ENCODE results near the gene C12orf57. TPM values are rescaled to one million over a fixed set of nuclear protein-coding genes. Genes with fewer than 3 reads are reported as not detected.

The C12orf57 gene
- total and polyA plus RNA-seq, 2 of the 8 experiments (the other 6 are each of a cell fraction or from before 2014, with no cell fraction given), result 174 to 993 TPM

DNA sequence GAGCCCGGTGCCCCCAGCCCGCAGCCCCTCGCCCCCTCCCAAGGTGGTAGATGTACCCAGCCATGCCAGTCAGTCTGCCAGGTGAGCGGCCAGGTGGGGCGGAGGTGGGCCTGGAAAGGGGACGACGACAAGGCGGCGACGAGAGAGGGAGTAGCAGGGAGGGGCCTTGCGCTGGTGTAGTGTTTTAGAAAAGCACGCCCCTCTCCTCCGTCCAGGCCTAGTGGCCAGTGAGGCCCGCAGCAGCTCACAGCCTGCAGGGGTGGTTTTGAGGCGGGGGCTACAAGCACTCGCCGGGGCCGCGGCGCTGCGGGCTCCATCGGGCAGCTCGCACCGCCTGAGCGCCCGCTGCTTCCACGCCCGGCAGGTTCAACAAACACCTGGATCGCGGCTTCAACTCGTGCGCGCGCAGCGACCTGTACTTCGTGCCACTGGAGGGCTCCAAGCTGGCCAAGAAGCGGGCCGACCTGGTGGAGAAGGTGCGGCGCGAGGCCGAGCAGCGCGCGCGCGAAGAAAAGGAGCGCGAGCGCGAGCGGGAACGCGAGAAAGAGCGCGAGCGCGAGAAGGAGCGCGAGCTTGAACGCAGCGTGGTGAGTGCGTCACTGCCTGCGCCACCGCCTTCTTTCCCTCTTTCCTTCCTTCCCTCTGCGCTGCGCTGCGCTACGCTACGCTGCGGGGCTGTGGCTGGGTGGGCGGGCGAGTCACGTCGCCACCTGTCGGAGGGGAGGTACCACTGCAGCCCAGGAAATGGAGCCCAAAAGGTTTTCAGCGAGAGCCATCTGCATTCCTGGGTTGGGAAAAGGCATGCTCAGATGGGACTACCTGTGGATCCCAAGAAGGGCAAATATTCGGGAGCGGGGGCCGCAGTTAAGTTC is 6.1 kb upstream of the C12orf57 start (continued):
- TF ChIP-seq JUN (IDR thresholded peaks at IDR 0.05; ENCODE audit: low read depth, low read length) (no peak), BACH1 (IDR thresholded peaks at IDR 0.05; ENCODE audit: low read length) (peak; percentile 86), POLR2AphosphoS5 (IDR thresholded peaks at IDR 0.05; ENCODE audit: low read depth, low read length) (peak; percentile 95), SIX5 (IDR thresholded peaks at IDR 0.05; ENCODE audit: low read depth, low read length) (no peak), TAF1 (IDR thresholded peaks at IDR 0.05; ENCODE audit: low read depth, low read length) (peak; percentile 83), RNF2 (IDR thresholded peaks at IDR 0.05; ENCODE audit: borderline replicate concordance, low read depth, low read length, missing control alignments, poor library complexity, severe bottlenecking) (no peak), SAP30 (IDR thresholded peaks at IDR 0.05; ENCODE audit: insufficient read depth, insufficient replicate concordance, low read length) (no peak), CBX8 (IDR thresholded peaks at IDR 0.05; ENCODE audit: borderline replicate concordance, low read depth, low read length) (no peak), GABPA (IDR thresholded peaks at IDR 0.05; ENCODE audit: borderline replicate concordance, insufficient read depth, low read length) (peak; percentile 46; the same call in 1 of the 2 replicates), BRCA1 (IDR thresholded peaks at IDR 0.05; ENCODE audit: low read depth, low read length) (peak; percentile 81), HDAC6 (IDR thresholded peaks at IDR 0.05; ENCODE audit: low read depth, low read length) (no peak), PHF8 (conservative IDR thresholded peaks at IDR 0.05; ENCODE audit: low read depth, low read length) (peak; percentile 76), RFX5 (IDR thresholded peaks at IDR 0.05; ENCODE audit: borderline replicate concordance, low read depth, low read length) (no peak), RBBP5 (IDR thresholded peaks at IDR 0.05; ENCODE audit: borderline replicate concordance, low read depth, low read length) (peak; percentile 40; the same call in 1 of the 2 replicates), CEBPB (IDR thresholded peaks at IDR 0.05; ENCODE audit: low read depth, low read length) (no peak), EP300 (IDR thresholded peaks at IDR 0.05; ENCODE audit: borderline replicate concordance in 1 of 2, low read depth in 2 of 2, low read length in 2 of 2) (peak; percentile 56 to 63; a peak in 1 of 3 replicates), EZH2 (IDR thresholded peaks at IDR 0.05; ENCODE audit: low read depth, low read length, severe bottlenecking) (no peak), SRF (IDR thresholded peaks at IDR 0.05; ENCODE audit: low read depth, low read length) (peak; percentile 67), ASH2L (IDR thresholded peaks at IDR 0.05; ENCODE audit: low read length) (peak; percentile 68), RXRA (IDR thresholded peaks at IDR 0.05; ENCODE audit: insufficient read depth, low read depth, low read length) (no peak), KDM4A (IDR thresholded peaks at IDR 0.05; ENCODE audit: low read depth, low read length, severe bottlenecking) (peak; percentile 95), SP4 (IDR thresholded peaks at IDR 0.05; ENCODE audit: low read length) (peak; percentile 90; the same call in 1 of the 2 replicates)
- TF ChIP-seq, protein P1, sequence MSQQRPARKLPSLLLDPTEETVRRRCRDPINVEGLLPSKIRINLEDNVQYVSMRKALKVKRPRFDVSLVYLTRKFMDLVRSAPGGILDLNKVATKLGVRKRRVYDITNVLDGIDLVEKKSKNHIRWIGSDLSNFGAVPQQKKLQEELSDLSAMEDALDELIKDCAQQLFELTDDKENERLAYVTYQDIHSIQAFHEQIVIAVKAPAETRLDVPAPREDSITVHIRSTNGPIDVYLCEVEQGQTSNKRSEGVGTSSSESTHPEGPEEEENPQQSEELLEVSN (IDR thresholded peaks at IDR 0.05), result peak; percentile 82

Data from H1 (cell line).